Endodermal cell (in vitro differentiated cells): ENCODE measurements around the gene HECW1. TPM values are rescaled to one million over a fixed set of nuclear protein-coding genes. Genes with fewer than 3 reads are reported as not detected.
A peak's percentile ranks its signal among the peaks of the same experiment; 100 is the strongest.

Source experiments
- DNase-seq: peaks from one replicate; pipeline ENCODE4 v3.0.0-alpha.2; 2017
- H3K27ac ChIP-seq: 2 replicates; pipeline ENCODE4 v1.5.1; 2013; ENCODE audit warnings: mild to moderate bottlenecking, low read depth, low read length, moderate library complexity
- H3K27me3 ChIP-seq: 2 replicates; pipeline ENCODE4 v1.6.1; 2013; ENCODE audit warnings: mild to moderate bottlenecking, low read length, moderate library complexity; ENCODE audit not compliant: insufficient read depth, control insufficient read depth, poor library complexity, severe bottlenecking
- H3K36me3 ChIP-seq: 2 replicates; pipeline ENCODE4 v1.7.0; 2013; ENCODE audit warnings: mild to moderate bottlenecking, low read length, moderate library complexity; ENCODE audit not compliant: control insufficient read depth, insufficient read depth
- H3K4me1 ChIP-seq: one replicate; pipeline ENCODE4 v1.7.0; 2013; ENCODE audit warnings: low read length; ENCODE audit not compliant: control insufficient read depth, insufficient read depth
- H3K4me3 ChIP-seq: 2 replicates; pipeline ENCODE4 v1.5.1; 2013; ENCODE audit warnings: mild to moderate bottlenecking, low read length, moderate library complexity
- H3K9ac ChIP-seq: 2 replicates; pipeline ENCODE4 v1.6.1; 2013; ENCODE audit warnings: mild to moderate bottlenecking, low read length, moderate library complexity; ENCODE audit not compliant: poor library complexity, severe bottlenecking; ENCODE audit errors: extremely low read depth
- H3K9me3 ChIP-seq: 2 replicates; pipeline ENCODE4 v1.6.1; 2013; ENCODE audit warnings: mild to moderate bottlenecking, low read length, moderate library complexity; ENCODE audit not compliant: control insufficient read depth
- H3K27ac Mint-ChIP-seq: 2 replicates; pipeline ENCODE4 v1.8.0; 2020; ENCODE audit warnings: mixed read lengths
- H3K27me3 Mint-ChIP-seq: 2 replicates; pipeline ENCODE4 v1.8.0; 2021; ENCODE audit warnings: mild to moderate bottlenecking, mixed read lengths; ENCODE audit not compliant: insufficient read depth
- H3K36me3 Mint-ChIP-seq: 2 replicates; pipeline ENCODE4 v1.8.0; 2020; ENCODE audit warnings: low read depth, mixed read lengths
- H3K4me1 Mint-ChIP-seq: 2 replicates; pipeline ENCODE4 v1.8.0; 2020; ENCODE audit warnings: mixed read lengths
- H3K4me3 Mint-ChIP-seq: 2 replicates; pipeline ENCODE4 v1.8.0; 2020; ENCODE audit warnings: mild to moderate bottlenecking, moderate library complexity, mixed read lengths
- H3K9me3 Mint-ChIP-seq: 2 replicates; pipeline ENCODE4 v1.8.0; 2020; ENCODE audit warnings: mild to moderate bottlenecking, mixed read lengths
- CTCF ChIP-seq: fragments of 200-600 bp; sonication (generic); conservative IDR thresholded peaks from 2 replicates; pipeline ENCODE4 v1.5.0; 2021; ENCODE audit warnings: antibody characterized with exemption, mild to moderate bottlenecking
- WGBS, 2 experiments: methylation state at CpG; one replicate each; pipeline versions ENCODE4 v1.1.5 to v1.1.7; 2013; ENCODE audit warnings: missing lambda C conversion rate in 2 of 2, mixed read lengths in 1 of 2; ENCODE audit not compliant: insufficient coverage in 1 of 2, insufficient read length in 1 of 2; 5-methylcytosine and 5-hydroxymethylcytosine counted together
- total RNA-seq, 2 donors: library from RNA; stranded (reverse); fragmentation: NEBNext Ultra II Directional in 1 of 2; extraction: Animal tissue kit (Norgen Biotek cat#: 25700) in 1 of 2; gene quantifications; 2 replicates in 1 of 2; 3 replicates in 1 of 2; pipeline ENCODE4 v1.2.1, GENCODE V29; 2021

HECW1 gene
- total RNA-seq, 2 donors from 2014 or later, result 4.6 to 12.0 TPM

GRCh38 chr7:43077732-43078391, 34.6 kb upstream of the HECW1 start:
- Mint-ChIP-seq H3K9me3 (no peaks in the 10 kb centered on the region), H3K27me3 (no peaks in the 10 kb centered on the region), H3K36me3 (no peaks in the 10 kb centered on the region), H3K4me1 (peaks cover 17% of the 10 kb centered on the region), H3K4me3 (no peak overlapping the region), H3K27ac (no peak overlapping the region)
- no peaks in the 10 kb centered on the region for H3K4me1 ChIP-seq
- peak; percentile 85 for DNase-seq
- no peak for TF ChIP-seq CTCF
- no peak overlapping the region for H3K4me3 ChIP-seq
- no peaks in the 10 kb centered on the region for H3K9me3 ChIP-seq
- H3K36me3 ChIP-seq, result no peaks in the 10 kb centered on the region
- 82 to 89% methylated on average over 3 to 7 of the region's 7 CpGs for WGBS, 2 experiments
- no peak overlapping the region for H3K27ac ChIP-seq
- no peaks in the 10 kb centered on the region for H3K27me3 ChIP-seq
- no peak overlapping the region for H3K9ac ChIP-seq

- peaks cover 13% of the 10 kb centered on the region for H3K4me1 Mint-ChIP-seq
- no peak overlapping the region for H3K27ac Mint-ChIP-seq
Observed at GRCh38 chr7:43078794-43079193, 33.7 kb upstream of the HECW1 start.

GRCh38 chr7:43081603-43082002, 30.8 kb upstream of the HECW1 start:
- 96 to 98% methylated on average over 4 of the region's 4 CpGs for WGBS, 2 experiments
- peaks cover 19% of the 10 kb centered on the region for H3K4me1 Mint-ChIP-seq

More at GRCh38 chr7:43078794-43079193, 33.7 kb upstream of the HECW1 start:
- no peaks in the 10 kb centered on the region for H3K27me3 Mint-ChIP-seq
- 66 to 88% methylated on average over 4 to 6 of the region's 6 CpGs for WGBS, 2 experiments
- no peaks in the 10 kb centered on the region for H3K27me3 ChIP-seq
- no peak overlapping the region for H3K9ac ChIP-seq
- DNase-seq, result peak; percentile 50
- no peaks in the 10 kb centered on the region for H3K9me3 ChIP-seq
- no peaks in the 10 kb centered on the region for H3K4me1 ChIP-seq
- H3K36me3 ChIP-seq, result no peaks in the 10 kb centered on the region
- no peak overlapping the region for H3K27ac ChIP-seq
- H3K4me3 Mint-ChIP-seq, result no peak overlapping the region
- H3K4me3 ChIP-seq, result no peak overlapping the region
- TF ChIP-seq CTCF, result no peak
- H3K36me3 Mint-ChIP-seq, result no peaks in the 10 kb centered on the region
- H3K9me3 Mint-ChIP-seq, result no peaks in the 10 kb centered on the region

More at GRCh38 chr7:43081603-43082002, 30.8 kb upstream of the HECW1 start:
- no peak overlapping the region for H3K9ac ChIP-seq
- no peaks in the 10 kb centered on the region for H3K27me3 ChIP-seq
- Mint-ChIP-seq H3K4me3 (no peak overlapping the region), H3K27ac (no peak overlapping the region), H3K36me3 (no peaks in the 10 kb centered on the region), H3K9me3 (no peaks in the 10 kb centered on the region), H3K27me3 (no peaks in the 10 kb centered on the region)
- H3K27ac ChIP-seq, result no peak overlapping the region
- no peaks in the 10 kb centered on the region for H3K9me3 ChIP-seq
- no peak overlapping the region for H3K4me3 ChIP-seq
- H3K4me1 ChIP-seq, result no peaks in the 10 kb centered on the region
- DNase-seq, result no peak
- no peaks in the 10 kb centered on the region for H3K36me3 ChIP-seq
- no peak for TF ChIP-seq CTCF
